Stimulated activated CD8-positive, alpha-beta memory T cell treated with anti-CD3 and anti-CD28 coated beads, Interleukin-12 subunit alpha, Interleukin-12 subunit beta, amount 100 ng/mL, for 24 hours (primary cell): ENCODE measurements around the gene CCT2.

Source experiments
- DNase-seq: peaks from one replicate; pipeline ENCODE4 v3.0.0-alpha.2; 2020; ENCODE audit errors: extremely low read depth

CCT2 gene

GRCh38 chr12:69585189-69586062, at the start of gene CCT2:
Gene CCT2, plus strand, starts transcription at chr12:69585459. Its CDS starts 63 bp downstream, at chr12:69585522.
- DNase-seq = peak; percentile 94

DNA sequence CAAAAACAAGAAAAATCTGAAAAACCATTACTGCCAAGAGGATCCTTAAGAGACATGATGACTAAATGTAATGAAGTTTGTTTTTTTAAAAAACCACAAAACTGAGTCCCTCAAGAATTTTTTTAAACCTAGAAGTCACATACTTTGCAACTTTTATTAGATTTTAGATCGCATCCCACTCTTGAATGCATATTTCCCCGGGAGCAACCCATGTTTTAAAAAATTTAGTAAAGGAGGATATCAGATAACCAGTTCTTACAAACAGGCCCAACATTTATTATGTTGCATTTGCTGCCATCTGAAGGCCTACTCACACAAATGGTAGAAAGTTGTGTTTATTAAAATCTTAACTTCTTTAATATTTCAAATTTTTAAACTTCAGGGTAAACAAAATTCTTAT, 44.3 kb upstream of the CCT2 start:
- DNase-seq = no peak

DNA sequence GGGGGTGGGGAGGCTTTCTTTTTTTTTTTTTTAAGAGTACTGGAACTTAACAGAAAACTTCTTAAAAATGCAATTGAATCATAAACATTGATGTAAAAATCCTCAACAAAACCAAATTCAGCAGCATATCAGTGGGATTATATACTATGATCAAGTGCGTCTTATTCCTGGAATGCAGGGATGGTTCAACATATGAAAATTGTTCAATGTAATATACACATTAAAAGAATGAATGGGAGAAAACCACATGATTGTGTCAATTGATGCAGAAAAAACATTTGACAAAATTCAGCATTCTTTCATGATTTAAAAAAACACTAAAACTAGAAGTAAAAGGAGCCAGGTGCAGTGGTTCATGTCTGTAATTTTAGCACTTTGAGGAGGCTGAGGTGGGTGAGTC, 41.2 kb upstream of the CCT2 start:
- DNase-seq = no peak

- no peak for DNase-seq
These were observed 40.2 kb upstream of the CCT2 start for GRCh38 chr12:69545081-69545480.

GRCh38 chr12:69546693-69547438, 38.4 kb upstream of the CCT2 start:
- no peak for DNase-seq

DNA sequence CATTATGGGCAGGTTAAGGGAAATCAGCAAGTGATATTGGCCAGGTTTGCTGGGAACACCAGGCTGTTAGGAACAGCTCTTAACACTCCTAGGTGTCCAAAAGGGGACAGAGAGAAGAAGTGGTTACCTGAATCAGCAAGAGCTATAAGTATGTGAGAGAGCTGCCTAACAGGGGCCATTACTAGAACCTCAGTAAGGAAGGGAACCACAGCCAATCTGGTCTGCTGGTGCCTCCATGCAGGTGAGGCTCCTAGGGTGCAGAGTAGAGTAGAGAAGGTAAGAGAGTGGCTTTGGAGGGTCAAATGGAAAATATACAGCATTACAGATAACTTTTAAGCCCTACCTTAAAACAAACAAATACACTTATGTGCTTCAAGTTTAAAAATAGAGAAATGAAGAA, 36.6 kb upstream of the CCT2 start:
- DNase-seq = no peak

- DNase-seq = no peak
These were observed 34.5 kb upstream of the CCT2 start for GRCh38 chr12:69550569-69551350.

DNA sequence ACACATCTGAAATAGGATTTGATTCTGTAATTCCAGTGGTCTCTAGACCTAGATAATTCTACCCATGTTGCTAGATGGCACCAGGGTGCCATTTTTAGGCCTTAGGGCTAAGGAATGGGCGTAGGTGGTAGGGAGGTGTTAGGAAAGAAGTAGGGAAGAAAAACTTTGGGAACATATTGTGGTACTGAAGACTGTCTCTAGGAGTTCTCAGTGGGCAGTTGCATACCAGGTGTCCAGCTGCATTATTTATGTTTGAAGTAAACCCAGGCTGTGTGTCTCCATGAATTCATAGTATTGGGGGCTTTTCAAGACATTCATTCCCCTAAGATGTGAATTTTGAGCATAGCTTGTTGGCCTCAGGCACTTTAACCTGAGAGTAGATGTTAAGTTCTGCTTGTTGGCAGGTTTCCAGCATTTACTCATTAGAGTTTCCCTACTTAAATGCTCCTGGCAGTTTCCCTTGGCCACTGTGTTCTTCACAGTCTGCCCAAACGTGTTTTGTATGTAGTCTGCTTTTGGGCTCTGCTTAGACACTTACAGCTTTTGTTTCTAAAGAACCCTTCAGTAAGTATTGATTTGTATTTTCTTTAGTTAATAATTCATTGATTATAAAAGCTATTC, 31.5 kb upstream of the CCT2 start:
- DNase-seq = no peak

GRCh38 chr12:69555461-69555860, 29.8 kb upstream of the CCT2 start:
- no peak for DNase-seq

GRCh38 chr12:69556383-69556782, 28.9 kb upstream of the CCT2 start:
- DNase-seq = no peak

DNA sequence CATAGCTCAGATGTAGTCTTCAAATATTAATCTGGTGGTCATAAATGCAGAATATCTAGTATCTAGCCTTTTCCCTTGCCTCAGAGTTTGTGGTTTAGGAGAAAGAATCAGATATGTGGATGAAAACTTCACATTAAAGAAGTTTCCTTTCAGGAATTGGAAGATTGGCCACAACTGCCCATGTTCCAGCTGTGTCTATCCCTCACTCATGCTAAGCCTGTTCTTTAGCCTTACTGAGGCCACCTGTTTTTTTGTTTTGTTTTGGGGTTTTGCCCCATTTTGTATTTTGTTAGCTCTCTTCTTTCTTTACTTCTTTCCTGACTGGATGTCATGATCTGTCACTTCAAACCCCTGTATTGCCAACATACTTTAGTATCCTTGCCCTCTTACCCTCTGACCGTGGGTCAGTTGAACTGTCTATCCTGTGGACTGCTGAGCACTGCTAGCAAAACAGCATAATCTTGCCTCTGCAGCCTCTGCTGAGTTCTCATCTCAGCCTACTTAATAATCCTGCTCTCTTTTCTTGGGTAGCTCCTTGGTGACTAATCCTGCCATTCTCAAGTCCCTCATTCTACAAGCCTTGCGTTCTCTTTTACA, 22.0 kb upstream of the CCT2 start:
- DNase-seq = no peak

- DNase-seq = no peak
These were observed 18.7 kb upstream of the CCT2 start for GRCh38 chr12:69566603-69567002.

- no peak for DNase-seq
These were observed 16.0 kb upstream of the CCT2 start for GRCh38 chr12:69569236-69569635.

GRCh38 chr12:69570000-69570516, 15.2 kb upstream of the CCT2 start:
- no peak for DNase-seq

DNA sequence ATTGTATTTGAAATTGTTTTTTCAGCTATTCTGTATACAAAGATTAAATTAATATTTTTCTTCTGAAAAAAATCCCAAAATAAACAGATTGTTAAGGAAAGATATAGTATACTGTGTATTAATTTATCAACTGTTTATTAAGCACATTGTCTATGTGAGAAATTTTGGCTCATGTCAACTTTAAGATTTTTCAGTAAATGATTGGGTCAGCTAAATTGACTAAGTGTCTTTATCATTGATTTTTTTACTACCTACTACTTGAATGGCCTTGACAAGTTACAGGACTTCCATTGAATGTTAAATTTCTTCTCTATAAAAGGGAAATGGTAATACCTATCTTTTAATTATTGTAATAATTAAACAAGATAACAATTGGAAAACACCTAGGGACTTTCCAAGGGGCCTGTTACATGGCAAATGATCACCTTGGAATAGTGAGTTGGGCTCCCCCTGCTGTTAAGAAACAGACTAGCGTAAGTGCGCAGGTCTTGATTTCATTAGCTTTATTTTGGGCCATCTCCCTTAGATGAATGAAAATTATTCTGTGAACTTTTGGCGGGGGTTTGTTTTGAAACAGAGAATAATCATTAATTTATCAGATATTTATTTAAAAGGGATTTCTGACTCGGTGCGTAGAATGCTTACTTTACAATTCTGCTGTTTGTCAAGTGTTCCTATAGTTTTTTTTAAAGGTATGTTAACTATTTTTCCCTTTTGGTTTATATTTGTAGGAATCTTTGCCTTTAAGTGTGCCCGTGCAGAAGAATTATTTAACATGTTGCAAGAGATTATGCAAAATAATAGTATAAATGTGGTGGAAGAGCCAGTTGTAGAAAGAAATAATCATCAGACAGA, 14.5 kb upstream of the CCT2 start:
- DNase-seq = no peak

GRCh38 chr12:69575346-69575745, 9.9 kb upstream of the CCT2 start:
- DNase-seq = no peak

- DNase-seq = no peak
These were observed 7.0 kb upstream of the CCT2 start for GRCh38 chr12:69578283-69578682.

DNA sequence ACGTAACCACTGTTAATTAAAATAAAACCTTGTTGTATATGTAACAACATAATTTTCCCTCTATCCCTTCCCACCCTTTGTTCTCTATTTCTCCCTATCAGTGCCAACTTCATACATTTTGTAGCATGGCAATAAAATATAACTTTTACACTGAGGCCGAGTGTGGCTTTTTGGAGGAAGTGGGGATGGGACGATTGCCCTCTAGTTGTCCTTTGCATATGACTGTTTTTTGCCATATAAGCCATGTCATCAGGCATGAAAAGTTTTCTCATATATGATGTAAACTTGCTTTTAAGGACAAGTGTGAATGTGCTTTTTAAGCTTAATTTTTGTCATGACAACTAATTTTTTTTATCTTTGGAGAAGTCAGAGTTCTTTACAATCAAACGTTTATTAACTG, 6.2 kb upstream of the CCT2 start:
- no peak for DNase-seq

DNA sequence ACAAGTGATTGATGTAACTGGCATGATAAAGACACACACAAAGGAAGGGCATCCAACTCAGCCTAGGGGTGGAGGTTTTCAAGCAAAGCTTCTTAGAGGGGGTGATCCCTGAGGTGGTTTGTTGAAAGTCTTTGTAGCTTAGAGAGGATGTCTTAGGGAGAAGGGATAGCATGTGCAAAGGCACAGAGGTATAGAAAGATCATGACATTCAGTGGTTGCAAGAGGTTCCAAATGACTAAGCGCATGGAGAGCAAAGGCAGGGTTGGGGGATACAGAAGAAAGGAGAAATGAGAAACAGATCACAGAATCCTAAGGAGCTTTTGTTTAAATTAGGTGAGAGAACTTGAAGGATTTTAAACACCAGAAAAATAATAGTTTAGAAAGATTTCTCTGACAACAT, 5.2 kb upstream of the CCT2 start:
- no peak for DNase-seq

DNA sequence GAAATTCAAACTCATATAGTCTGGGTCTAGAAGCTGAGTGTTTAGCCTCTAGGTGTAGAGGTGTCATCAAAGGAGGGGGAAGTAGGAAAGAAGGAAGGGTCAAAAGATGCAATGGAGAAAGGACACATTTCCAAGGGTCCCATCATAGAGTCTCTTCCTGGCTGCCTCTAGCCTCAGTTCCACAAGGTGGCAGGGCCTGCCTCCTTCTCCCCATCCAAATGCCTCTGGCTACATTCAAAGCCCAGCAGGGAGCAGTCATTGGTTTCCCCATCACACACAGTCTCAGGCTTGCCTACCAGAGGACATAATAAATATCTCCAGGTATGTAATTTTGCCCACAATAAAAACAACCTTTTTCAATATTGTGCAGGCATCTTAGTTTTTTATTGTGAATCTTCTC, 2.1 kb upstream of the CCT2 start:
- DNase-seq = no peak
